NT2/D1 (cell line): ENCODE measurements around the gene TMEM117.

ENCODE experiments used
- SUZ12 ChIP-seq: IDR thresholded peaks from 2 replicates; pipeline ENCODE4 v1.6.1; 2011; ENCODE audit not compliant: insufficient read length, insufficient read depth; ENCODE audit errors: extremely low read depth
- ZNF274 ChIP-seq: IDR thresholded peaks from 2 replicates; pipeline ENCODE4 v1.6.1; 2011; ENCODE audit warnings: mild to moderate bottlenecking, low read depth, low read length

DNA sequence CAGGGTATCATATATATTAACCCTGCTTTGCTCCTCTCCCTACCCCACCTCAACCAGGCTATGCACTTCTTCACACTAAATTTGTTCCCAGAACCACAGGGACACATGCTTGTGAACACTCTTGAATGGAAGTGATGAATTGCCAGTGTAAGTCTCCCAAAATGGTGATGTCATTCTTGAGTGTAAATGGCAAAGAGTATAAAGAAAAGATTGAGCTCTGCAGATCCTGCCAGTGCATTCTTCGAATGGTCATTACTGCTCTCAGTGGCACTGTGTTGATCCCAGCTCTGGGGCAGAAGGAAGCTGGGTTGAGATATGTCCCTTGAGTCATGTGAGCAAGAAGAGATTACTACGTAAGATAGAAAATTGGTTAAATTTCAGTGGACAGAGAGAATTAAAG is 313.1 kb downstream of the TMEM117 start:
- no peak for TF ChIP-seq ZNF274
- TF ChIP-seq SUZ12: no peak
